ENCODE data around the gene TMEM120B.

TMEM120B gene

DNA sequence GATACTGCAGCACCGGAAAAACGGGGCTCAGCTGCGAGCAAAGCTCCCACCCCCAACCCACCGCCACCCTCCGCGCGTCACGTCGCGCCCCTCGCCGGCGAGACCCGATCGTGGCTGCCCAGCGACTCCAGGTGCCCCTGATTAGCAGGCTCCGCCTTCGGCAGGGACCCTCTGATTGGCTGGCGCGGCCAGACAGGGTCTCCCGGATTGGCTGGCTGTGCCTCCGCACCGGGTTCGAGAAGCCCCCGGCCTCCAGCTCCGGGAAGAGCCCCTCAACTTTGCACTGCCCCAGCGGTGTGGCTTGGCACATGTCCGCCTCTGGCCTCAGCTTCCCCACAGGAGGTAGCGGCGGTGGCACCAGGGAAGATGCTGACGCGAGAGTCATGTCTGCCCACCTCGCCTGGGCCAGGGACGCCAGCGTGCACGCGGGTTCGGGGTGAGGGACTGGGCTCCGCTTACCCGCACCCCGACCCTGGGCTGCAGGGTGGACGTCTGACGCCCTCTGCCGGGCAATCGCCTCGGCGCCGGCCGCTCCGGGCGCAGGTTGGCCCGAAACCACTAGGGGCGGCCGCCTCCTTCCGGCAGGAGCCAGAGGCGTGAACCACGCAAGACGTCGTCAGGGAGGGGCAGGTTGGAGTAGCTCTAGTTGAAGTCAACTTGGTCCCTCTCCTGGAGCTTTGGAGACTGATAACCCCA, 81.4 kb downstream of the TMEM120B start:
- peak; percentile 89 for DNase-seq

DNA sequence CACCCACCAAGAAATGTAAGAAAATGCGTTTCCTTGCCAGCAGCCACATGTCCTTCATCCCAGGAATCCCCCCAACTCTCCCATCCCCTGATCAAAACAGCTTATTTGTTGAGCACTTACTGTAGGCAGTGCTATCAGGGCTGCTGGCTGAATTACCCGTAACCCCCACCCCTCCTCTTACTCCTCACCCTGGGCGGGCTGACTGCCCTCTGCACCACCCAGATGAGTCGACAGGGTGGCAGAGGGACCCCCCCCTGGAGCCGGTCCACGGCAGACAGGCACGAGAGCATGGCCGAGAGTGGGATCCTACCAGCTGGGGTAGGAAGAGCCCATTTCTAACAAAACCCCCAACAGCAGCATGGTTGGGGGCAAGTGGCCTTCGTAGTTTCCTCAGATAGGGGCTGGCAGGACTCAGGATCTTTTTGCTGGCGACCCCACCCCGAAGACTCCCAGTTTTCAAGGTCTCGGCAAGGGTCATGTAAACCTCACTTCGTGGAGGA, 82.0 kb downstream of the TMEM120B start:
- no peak for DNase-seq

DNA sequence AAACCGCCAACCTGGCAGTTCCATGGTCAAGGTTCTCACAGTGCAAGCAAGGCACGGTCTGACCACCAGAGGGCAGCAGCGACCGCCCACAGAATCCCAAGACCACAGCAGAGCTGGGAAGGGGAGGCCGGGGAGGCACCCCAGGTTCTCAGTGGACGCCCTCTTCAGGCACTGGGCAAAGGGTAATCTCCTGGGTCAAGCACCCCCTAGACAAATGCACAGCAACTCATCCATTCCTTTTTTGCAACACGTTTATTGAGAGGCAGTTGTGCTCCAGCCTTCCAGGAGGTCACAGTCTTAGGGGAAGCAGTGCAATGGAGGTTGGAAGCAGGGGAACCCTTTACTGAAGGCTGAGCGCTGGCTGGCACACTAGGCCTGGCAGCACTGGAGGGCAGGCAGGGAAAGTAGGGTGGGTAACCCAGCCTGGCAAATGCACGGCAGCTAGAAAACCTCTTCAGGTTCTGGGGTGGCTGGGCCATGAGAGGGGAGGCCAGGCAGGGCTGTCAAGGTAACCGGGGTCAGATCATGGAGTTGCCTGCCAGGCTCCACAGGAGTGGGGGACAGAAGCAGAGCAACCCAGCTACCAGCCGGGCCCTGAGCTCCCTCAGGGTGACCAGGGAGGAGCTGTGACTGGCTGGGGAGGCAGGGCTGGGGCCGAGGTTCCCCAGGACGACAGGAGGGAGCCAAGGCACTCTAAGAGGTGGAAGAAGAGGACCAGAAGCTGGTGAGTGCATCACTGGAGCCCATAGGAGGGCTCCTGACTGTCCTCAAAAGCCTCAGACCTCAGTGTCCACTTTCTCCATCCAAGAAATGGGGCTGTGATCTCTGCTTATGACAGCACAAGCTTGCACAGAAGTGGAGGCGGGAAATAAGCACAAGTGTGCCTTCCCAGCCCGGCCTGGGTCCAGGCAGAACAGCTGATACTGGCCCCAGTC, 82.7 kb downstream of the TMEM120B start:
- DNase-seq = peak; percentile 81

DNA sequence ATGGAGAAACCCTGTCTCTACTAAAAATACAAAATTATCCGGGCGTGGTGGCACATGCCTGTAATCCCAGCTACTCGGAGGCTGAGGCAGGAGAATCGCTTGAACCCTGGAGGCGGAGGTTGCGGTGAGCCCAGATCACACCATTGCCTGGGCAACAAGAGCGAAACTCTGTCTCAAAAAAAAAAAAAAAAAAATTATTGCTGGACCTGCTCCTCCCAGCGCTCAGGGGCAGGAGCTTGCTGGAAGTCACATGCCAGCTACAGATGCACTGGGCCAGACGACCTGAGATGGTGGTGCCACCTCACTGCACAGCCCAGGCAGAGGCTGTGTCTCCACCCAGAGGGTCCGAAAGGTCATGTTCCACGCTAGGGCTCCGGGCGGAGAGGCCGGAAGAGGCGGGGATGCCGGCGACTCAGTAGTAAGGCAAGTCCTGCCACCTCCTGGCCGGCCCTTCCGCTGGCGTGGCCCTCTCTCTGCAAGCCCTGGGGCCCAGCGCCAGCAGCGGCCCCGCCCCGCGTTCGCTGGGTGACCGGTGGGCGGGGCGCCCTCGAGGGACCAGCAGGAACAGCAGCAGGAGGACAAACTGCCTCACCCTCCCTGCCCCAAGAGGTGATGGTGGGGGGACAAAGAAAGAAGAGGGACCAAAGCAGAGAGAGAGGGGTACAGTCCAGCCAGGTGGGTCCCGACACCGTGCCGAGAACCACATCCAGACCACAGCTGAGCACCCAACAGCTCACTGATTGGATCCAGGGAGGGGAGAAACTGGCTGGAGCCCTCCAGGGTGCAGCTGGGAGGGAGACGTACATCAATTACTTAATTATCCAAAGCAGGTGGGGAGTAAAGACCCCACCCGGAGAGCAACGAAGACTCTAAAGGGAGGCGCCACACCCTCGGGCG, 84.6 kb downstream of the TMEM120B start:
- DNase-seq = no peak

DNA sequence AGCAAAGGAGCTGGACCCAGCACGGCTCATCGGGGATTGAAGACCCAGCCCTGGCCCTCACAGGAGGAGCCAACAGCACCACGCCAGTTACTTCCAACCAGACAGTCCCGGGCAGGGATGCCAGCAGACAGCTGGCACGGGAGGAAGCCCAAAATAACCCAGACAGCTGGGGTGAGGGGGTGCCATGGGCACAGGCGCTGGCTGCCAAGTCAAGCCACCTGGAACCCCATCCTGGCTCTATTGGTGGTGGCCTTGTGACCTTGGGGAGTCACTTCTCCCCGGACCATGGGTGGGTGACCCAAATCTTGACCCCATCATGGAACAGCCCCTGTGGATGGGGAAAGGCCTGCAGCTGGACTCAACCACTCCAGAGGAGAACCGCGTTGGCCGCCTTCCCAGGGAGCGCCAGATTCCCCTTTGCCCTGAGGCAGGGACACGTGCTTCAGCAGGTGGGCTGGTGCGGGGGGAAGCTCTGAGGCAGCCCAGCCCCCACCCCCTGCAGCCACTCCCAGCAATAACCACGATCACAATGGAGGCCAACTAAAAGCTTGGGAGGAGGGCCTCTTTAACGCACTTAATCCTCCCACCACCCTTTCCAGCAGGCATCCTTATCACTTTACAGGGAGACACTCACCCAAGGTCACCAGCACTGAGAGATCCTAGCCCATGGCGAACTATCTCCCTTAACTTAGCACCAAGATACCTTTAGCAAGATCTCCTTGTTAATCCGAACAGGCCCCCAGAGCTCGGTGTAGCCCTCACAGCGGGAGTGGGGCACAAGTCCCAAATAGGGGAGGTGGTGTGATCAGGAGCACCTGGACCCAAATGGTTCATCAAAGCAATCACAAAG, 85.6 kb downstream of the TMEM120B start:
- no peak for DNase-seq

DNA sequence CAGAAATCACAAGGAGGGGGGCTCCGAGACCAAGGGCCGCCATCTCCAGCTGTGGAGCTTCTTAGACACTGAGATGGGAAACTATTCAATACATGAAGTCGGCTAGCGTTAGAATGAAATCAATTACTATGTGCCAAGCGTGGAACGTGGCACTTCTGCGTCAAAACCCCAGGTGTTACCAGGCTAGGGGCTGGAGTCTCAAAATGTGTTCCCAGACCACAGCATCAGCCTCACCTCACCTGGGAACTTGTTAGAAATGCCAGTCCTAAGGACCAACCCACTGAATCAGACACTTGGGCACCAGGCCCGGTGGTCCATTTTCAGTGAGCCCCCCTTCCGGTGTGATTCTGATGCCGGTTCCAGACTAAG, 86.2 kb downstream of the TMEM120B start:
- no peak for DNase-seq

DNA sequence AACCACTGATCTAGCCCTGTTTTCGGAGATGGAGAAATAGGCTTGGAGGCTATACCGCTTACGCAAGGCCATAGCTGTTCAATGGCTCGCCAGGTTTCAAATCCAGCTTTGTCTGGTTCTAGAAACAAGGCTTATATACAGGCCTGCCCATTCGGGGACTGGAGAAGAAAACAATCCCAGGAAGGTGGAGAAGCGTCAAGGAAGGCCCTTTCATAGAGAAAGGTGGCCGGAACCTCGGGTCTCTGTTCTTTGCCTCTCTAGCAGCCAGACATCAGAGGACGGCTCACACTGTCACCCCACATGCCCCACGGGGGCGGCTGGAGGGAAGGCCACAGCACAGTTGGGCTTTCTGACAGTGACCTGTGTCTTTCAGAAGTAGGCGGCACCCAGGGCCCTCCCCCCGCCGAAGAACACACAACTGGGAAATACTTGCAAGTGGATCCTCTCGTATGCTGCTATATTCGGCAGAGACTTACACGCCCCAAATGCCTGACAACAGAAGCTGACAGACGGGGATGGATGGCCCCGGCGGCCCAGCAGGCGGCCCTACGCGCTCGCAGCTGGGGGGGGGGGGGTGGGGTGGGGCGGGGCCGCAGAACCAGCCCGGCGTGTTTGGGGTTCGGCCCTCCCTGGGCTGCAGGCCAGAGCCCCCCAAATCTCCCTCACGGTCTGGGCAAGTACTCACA, 86.7 kb downstream of the TMEM120B start:
- DNase-seq = no peak

DNA sequence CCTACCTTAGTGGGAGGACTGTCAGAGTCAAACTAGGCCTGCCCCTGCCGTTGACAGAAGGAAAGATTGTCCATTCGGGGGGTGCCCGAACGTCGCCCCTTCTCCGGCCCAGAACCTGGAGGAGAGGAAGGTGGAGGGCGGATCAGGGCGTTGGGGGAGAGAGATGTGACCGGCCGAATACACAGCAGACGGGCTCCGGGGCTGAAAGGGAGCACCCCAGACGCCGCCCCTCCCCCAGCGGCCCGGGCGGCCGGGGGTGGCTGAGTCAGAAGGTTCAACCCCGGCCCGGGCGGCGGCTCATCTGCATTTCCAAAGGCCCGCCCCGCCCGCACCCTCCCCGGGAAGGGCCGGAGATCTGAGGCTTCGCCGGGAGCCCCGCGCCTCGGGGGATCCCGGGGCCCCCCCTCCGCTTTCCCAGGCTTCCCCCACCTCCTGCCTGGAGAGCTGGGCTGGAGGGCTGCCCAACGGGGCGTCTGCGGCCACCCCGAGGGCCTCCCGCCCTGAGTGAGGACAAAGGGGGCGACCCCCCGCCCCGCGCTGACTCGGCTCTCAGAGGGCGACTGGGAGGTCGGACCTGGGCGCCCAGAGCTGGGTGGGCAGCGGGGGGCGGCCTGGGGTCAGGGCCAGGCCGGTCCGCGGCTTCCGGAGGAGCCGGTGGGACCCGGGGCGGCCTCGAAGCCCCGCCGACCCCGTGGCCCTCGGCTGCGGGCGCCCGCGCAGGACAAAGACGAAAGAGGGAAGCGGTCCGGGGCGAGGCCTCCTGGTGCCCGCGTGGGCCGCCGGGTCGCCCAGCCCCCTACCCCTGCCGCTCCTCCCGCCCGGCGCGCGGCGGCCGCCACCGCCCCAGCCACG, 87.5 kb downstream of the TMEM120B start:
- peak; percentile 75 for DNase-seq

DNA sequence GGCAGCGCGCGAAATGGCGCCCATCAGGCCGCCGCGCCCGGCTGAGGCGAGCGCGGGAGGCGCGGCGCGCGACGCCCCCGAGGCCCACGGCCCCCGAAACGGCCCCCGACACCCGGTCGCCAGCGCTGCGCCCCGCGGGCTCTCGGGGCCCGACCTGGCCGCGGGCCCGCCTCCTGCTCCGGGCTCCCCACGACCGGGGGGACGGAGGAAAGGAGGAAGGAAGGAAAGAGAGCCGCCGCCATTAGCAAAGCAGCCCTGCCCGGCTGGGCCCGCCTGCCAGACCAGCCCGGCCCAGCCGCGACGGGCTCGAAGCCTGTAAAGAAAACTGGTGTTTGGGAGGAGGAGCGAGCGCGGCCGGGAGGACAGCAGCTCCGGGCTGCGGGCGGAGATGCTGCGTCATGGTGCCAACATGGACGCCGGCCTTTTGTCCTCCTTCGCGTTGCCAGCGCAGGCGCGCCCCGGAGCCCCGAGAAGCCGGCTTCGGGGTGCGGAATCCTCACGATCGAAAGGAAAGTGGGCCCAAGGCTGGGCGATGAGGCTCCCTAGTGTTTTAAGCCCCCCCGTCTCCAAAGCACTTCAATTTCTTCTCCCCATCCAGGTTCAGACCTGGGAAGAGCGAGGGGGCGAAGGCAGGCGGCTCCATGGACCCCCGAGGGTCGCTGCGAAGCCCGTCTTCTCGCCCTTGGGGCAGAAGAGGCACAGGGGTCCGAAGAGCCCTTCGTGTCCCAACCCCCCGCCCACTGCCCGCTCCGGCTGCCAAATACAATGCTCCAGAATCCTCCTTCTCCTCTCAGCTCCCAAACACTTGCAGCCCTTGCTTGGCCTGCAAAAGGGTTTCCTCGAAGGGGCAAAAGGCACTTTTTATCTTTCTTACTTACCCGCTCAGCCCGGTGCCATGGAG, 88.4 kb downstream of the TMEM120B start:
- peak; percentile 44 for DNase-seq

DNA sequence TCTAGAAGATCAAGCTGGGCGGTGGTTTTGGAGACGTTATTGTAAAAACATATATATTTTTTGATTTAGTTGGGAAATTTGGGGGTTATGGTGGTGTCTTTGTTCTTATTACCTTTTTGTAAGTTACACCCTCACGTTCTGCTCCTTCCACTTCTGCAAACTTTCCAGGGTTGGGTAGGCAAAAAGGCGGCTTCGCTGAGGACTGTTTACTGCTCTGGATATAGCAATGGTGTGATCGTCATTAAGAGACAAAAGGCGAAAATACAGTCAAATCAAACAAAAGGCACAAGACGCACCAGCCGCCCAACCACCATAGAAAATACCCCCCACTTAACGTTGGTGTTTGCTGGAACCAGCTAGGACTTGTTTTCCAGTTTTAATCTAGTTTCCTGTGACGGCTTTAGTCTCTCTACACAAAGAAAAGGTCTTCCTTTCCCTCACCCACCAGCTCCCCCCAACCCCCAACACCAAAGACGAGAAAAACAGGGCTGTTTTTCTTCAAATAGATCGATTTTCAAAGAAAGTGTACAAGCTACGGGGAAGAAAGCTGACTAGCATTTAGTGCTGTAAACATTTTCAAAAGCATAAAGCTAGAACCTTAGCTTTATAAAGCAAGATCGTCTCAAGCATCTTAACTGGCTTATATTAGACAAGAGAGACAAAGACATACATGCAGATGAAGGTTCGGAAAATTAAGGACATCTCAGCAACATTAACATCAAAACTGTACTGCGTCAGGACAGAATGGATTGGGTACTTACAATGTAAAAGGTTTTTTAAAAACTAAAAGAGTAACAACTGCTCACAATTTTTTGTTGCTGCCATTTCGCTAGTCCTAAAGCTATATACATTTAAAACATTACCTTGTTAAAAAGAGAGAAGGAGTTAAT, 89.3 kb downstream of the TMEM120B start:
- no peak for DNase-seq

DNA sequence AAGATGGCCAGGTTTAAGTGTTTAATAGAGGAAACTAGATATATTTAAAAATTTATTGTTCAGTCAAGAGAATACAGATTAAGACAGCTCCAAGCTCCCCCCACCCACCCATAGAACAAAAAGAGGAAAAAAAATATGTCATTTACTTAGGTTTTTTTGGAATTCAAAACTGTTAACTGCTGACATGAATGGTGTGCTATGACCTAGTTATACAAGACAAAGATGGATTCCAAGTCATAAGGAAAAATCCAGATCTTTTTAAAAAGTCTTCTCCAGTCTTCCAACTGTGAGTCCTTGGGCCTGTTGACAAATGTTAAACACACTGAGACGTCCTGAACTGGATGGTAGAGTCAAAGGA, 89.9 kb downstream of the TMEM120B start:
- no peak for DNase-seq

DNA sequence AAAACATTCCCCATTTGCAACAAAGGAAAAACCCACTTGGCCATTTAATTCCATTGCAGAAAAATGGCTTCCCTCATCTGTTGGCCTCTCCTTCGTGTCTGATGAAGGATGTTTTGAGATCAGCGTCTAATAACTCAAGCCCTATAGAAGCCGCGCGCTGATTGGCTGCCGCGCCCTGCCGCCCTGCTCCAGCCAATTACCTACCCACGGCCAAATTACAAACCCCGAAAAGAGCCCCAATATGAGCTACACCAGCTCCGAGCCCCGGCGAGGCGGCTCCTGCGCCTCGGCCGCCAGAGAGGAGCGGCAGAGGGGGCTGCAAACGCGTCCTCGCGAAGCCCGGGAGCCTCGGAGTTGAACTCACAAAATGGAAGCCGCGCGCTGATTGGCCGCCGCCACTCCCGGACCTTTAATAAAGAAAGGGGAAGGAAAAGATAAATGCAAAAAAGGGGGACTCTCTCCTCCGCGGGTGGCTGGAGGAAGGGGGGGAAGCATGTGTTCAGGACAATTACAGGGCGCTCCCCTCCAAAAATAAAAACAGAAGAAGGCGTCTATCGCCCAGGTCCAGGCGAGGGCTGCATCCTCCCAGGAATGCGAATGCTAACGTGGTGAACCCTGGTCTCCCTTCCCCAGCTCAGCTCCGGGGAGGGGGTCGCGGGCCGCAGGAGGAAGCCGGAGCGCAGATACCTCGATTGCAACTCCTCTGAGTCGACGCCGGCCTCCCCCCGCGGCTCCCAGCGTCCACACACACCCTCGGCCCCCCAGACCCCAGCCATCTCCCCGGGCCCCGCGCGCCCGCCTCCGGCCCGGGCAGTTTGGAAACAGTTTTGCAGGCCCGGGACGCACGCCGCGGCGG, 90.5 kb downstream of the TMEM120B start:
- DNase-seq = peak; percentile 76

DNA sequence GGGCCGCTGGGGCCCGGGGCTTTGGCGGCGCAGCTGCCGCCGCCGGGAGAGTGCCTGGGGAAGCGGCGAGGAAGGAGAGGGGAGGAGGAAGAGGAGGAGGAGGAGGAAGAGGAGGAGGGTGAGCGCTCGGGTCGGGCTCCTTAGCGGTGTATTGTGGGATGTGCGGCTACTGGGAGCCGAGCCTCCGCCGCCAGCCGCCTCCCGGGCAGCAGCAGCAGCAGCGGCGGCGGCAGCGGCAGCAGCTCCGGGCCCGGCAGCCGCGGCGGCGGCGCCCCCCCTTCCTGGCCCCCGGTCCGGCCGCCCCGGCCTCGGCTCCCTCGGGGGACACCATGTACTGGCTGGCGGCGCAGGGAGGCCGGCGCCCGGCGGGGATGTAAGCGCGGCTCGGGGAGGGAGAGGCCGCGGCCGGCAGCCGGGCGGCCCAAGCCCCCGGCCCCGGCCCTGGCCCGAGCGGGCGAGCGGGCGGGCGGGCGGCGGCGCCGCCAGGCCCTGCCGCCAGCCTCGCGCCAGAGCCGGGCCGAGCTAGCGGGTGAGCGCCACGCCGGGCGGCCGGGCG, 91.4 kb downstream of the TMEM120B start, which contains the start of gene SETD1B:
SETD1B (plus strand) TSS at position 149 of the 556 bp plus-strand sequence. CDS start 729 bp downstream, outside the sequence.
- no peak for DNase-seq

DNA sequence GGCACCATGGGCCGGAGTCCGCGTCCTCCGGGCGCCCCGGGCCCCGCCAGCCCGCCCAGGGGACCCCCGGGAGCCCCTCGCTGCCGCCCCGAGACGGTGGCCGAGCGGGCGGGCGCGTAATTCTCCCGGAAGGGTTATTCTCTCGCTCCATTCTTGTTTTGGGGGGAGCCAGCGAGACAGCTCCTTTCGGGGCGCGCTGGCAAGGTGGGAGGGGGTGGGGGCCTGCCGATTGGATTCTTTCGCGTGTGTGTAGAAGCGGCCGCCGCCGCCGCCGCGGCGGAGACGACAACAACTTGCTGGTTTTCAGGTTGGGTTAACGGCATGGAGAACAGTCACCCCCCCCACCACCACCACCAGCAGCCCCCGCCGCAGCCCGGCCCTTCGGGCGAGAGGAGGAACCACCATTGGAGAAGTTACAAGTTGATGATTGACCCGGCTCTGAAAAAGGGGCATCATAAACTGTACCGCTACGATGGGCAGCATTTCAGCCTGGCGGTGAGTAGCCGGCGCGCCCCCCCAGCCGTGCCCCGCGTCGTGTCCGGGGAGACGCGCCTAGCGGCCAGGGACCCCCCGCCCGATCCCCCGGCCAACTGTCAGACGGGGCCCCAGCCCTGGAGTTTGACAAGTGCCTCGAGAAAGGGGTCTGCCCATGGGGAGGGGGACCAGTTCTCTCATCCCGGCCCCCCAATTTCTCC, 92.0 kb downstream of the TMEM120B start:
- DNase-seq = no peak

DNA sequence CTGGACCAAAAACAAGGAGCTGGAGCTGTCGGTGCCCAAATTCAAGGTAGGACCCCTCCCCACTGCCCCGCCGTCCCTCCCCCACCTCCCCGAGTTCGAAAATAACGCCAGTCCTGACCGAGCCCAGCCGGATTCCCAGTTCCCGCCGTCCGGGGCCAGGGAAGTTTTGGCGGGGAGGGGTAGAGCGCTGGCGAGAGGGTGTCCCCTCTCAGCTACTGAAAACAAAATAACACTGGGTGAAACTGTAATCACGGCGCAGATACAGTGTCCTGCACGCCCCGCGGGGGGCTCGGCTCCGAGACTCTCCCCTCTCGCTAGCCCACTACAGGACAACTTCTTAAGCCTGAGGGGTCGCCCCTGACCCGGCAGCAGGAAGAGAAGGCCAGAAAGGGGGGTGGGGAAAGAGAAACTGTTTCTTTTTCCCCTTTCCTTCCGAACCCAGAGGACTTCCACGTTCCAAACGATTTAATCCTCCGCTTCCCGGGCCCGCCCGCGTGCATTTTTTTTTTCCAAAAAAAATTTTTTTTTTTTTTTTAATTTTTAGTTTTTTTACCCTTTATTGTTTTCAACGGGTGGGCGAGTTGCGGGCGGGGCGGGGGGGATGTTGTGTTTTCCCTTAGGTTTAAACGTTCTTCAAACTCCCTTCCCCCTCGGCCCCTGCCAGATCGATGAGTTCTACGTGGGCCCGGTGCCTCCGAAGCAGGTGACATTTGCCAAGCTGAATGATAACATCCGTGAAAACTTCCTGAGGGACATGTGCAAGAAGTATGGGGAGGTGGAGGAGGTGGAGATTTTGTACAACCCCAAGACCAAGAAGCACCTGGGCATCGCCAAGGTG, 92.8 kb downstream of the TMEM120B start:
- DNase-seq = no peak
